Gastrocnemius medialis (tissue), 4 donors: ENCODE data around the gene BNC2.

Experiments used
- CTCF ChIP-seq, 5 experiments: fragments of 450-650 bp in 3 of 5; fragments of 200-600 bp in 2 of 5; sonication (generic) in 2 of 5; IDR thresholded peaks in 4 of 5; conservative IDR thresholded peaks in 1 of 5; 1 replicate in 4 of 5; 2 replicates in 1 of 5; pipeline ENCODE4 v1.5.1; 2016 to 2019; ENCODE audit warnings: antibody characterized with exemption in 5 of 5, mild to moderate bottlenecking in 3 of 5, moderate library complexity in 3 of 5
- POLR2A ChIP-seq, 2 donors: fragments of 450-650 bp; IDR thresholded peaks; one replicate each; pipeline ENCODE4 v1.6.1; 2017; ENCODE audit warnings: antibody characterized with exemption in 2 of 2, mild to moderate bottlenecking in 2 of 2, moderate library complexity in 2 of 2

GRCh38 chr9:16469184-16469583, 401.3 kb downstream of the BNC2 start:
- TF ChIP-seq CTCF (IDR thresholded peaks at IDR 0.05 in 4 of 5, conservative IDR thresholded peaks at IDR 0.05 in 1 of 5) = no peak
- no peak for TF ChIP-seq POLR2A (IDR thresholded peaks at IDR 0.05)
